Esophagus squamous epithelium (tissue), 4 donors: ENCODE data around the gene ACTR10.

Source experiments
- POLR2A ChIP-seq, 4 donors: fragments of 450-650 bp; IDR thresholded peaks; one replicate each; pipeline ENCODE4 v1.6.1; 2017; ENCODE audit warnings: antibody characterized with exemption in 4 of 4, mild to moderate bottlenecking in 4 of 4, moderate library complexity in 3 of 4
- TF ChIP-seq, protein P1 (sequence below), 6 experiments: fragments of 450-650 bp in 4 of 6; fragments of 200-600 bp in 2 of 6; sonication (generic) in 2 of 6; IDR thresholded peaks; one replicate each; pipeline ENCODE4 v1.5.1; 2016 to 2019; ENCODE audit warnings: antibody characterized with exemption in 6 of 6, mild to moderate bottlenecking in 4 of 6, moderate library complexity in 4 of 6

DNA sequence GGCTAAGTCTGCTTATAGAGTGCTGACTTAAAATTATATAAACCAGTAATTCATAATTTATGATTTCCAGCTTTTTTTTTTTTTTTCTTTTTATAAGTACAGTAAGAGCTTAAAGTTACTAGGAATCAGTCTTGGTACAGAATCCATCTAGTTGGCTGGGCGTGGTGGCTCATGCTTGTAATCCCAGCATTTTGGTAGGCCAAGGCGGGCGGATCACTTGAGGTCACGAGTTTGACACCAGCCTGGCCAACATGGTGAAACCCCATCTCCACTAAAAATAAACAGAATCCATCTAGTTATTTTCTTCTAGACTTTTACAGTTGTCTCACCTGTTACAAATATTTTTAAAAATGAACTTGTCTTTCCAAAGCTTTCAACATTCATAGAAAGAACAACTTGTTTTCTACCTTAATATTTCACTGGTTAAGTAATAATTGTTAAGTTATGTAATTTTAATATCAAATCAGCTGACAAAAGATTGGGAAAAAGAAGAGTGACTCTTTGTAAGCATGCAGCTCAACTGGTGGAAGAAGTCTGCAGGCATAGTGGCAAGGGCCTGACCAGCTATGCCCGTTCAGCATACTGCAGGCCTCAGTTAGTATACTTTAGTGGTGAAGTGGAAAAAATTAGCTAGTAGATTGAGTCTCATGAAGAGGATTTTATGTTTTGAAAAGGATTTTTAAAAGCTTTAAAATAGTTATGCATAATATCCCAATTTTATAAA, 27.3 kb downstream of the ACTR10 start:
- TF ChIP-seq, protein P1, sequence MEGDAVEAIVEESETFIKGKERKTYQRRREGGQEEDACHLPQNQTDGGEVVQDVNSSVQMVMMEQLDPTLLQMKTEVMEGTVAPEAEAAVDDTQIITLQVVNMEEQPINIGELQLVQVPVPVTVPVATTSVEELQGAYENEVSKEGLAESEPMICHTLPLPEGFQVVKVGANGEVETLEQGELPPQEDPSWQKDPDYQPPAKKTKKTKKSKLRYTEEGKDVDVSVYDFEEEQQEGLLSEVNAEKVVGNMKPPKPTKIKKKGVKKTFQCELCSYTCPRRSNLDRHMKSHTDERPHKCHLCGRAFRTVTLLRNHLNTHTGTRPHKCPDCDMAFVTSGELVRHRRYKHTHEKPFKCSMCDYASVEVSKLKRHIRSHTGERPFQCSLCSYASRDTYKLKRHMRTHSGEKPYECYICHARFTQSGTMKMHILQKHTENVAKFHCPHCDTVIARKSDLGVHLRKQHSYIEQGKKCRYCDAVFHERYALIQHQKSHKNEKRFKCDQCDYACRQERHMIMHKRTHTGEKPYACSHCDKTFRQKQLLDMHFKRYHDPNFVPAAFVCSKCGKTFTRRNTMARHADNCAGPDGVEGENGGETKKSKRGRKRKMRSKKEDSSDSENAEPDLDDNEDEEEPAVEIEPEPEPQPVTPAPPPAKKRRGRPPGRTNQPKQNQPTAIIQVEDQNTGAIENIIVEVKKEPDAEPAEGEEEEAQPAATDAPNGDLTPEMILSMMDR (IDR thresholded peaks at IDR 0.05), result no peak
- no peak for TF ChIP-seq POLR2A (IDR thresholded peaks at IDR 0.05)
